ENCODE data around the gene STK32C. TPM values are rescaled to one million over a fixed set of nuclear protein-coding genes. Genes with fewer than 3 reads are reported as not detected.

The STK32C gene
- total RNA-seq, 4 donors from 2014 or later = 1.3 to 5.6 (median 4.7) TPM

DNA sequence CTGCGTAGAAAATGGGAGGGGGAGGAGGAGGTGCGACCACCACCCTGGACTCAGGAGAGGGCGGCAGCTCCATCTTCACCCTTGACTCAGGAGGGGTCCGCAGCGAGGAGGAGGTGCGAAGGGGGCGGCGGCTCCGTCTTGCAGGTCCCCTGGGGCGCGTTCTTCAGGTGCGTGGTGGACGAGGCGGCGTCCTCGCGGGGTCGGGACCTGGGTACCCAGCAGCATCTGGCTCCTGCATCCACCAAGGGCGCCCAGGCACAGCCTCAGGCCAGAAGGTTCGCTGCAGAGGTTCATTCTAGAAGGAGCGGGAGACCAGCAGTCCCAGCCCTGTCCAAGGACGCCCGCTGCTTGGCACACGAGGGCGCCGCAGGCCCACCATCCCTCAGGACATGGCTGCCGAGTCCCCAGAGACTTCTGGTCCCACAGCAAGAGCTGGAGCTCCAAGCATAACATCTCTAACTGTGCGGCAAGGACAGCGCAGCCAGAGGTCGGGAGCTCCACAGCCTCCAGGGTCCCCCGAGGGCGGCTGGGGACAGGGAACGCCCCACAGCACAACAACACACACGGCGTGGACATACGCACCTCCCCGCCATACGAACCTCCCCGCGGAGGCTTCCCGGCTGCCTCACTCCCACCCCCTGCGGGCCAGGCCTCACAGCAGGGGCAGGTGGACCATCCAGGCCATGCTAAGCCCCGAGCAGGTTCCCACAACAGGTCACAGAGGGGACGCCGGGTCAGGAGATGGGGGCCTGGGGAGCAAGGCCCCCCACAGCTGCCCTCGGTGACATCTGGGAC lies 137.8 kb downstream of the STK32C start:
- Histone ChIP-seq H3K4me1 (no peaks in the 10 kb centered on the region), H3K27ac (no peak overlapping the region), H3K4me3 (no peak overlapping the region), H3K9me3 (no peaks in the 10 kb centered on the region), H3K36me3 (no peaks in the 10 kb centered on the region), H3K27me3 (peaks cover 28% of the 10 kb centered on the region)
- TF ChIP-seq POLR2A (IDR thresholded peaks at IDR 0.05) = no peak
- no peak for TF ChIP-seq EP300 (IDR thresholded peaks at IDR 0.05)
- no peak for TF ChIP-seq CTCF (IDR thresholded peaks at IDR 0.05)
- no peak for TF ChIP-seq POLR2AphosphoS5 (IDR thresholded peaks at IDR 0.05)
- WGBS = 91% methylated on average over 7 of the region's 46 CpGs
- DNase-seq (ENCODE audit: low spot score in 2 of 2) = no peak

DNA sequence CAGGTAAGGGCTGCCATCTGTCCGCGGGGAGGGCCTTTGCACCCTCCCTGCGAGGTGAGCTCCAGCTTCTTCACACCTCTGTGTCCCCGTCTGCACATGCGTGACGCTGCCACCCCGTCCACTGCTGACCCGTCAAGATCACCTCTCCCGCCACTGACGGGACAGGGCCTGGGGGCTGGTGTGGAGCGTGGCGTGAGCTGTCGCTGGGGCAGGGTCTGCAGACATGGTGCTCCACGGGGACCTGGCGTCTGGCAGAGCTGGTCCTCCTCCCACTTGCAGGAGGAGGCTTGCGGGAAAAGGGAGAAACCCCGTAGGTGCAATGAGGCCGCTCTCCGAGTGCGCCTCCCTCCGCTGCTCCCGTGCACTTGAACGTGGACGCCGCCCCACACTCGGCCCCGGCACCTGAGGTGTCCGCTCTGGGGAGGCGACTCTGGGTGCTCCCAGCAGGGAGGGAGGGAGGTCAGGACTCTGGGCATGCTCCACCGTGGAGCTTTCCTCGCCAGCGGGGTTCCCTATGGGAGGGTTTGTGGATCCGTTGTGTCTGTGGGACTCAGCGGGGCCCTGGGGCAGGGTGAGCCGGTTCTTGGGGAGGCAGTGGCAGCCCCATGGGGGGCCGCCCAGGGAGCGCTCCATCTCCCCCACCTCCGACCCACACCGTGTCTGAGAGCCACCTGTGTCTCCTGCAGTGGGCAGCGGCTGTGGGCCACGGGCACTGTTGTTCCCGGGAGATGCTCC lies 138.6 kb downstream of the STK32C start:
- DNase-seq (ENCODE audit: low spot score in 2 of 2) = no peak
- Histone ChIP-seq H3K27me3 (peaks cover 36% of the 10 kb centered on the region), H3K4me1 (no peaks in the 10 kb centered on the region), H3K9me3 (no peaks in the 10 kb centered on the region), H3K36me3 (no peaks in the 10 kb centered on the region), H3K4me3 (no peak overlapping the region), H3K27ac (no peak overlapping the region)
- TF ChIP-seq EP300 (IDR thresholded peaks at IDR 0.05) (no peak), POLR2A (IDR thresholded peaks at IDR 0.05) (no peak), POLR2AphosphoS5 (IDR thresholded peaks at IDR 0.05) (no peak), CTCF (IDR thresholded peaks at IDR 0.05) (no peak)
- WGBS = 94% methylated on average over 7 of the region's 42 CpGs

- Histone ChIP-seq H3K36me3 (no peaks in the 10 kb centered on the region), H3K27ac (no peak overlapping the region), H3K27me3 (peaks cover 36% of the 10 kb centered on the region), H3K9me3 (no peaks in the 10 kb centered on the region), H3K4me3 (no peak overlapping the region), H3K4me1 (no peaks in the 10 kb centered on the region)
- DNase-seq (ENCODE audit: low spot score in 2 of 2) = no peak
- 84% methylated on average over 15 of the region's 28 CpGs for WGBS
- TF ChIP-seq POLR2AphosphoS5 (IDR thresholded peaks at IDR 0.05) (no peak), EP300 (IDR thresholded peaks at IDR 0.05) (no peak), CTCF (IDR thresholded peaks at IDR 0.05) (no peak), POLR2A (IDR thresholded peaks at IDR 0.05) (no peak)
These were observed 139.1 kb downstream of the STK32C start for GRCh38 chr10:132168571-132169030.

DNA sequence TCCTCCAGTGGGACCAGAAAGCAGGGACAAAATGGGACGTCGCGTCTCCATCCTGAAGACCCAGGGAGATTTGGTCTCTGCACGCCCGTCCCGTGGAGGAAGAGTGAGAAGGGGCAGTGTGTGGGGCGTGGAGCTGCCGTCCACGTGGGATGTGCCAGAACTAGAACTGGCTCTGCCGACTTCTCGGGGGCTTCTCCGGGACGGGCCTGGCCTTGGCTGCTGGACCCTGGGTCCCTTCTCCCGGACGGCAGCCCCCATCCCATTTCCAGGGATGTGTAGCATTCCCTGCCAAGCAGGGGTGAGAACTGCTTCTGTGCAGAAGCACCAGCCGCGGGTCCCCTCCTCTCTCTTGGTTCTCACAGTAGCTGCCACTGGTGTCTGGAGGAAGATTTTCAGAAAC lies 139.8 kb downstream of the STK32C start:
- H3K36me3 ChIP-seq = no peaks in the 10 kb centered on the region
- DNase-seq (ENCODE audit: low spot score in 2 of 2) = no peak
- H3K4me3 ChIP-seq = no peak overlapping the region
- H3K4me1 ChIP-seq = peaks cover 5% of the 10 kb centered on the region
- WGBS = 89% methylated on average over 14 of the region's 17 CpGs
- no peaks in the 10 kb centered on the region for H3K9me3 ChIP-seq
- H3K27ac ChIP-seq = no peak overlapping the region
- H3K27me3 ChIP-seq = peaks cover 36% of the 10 kb centered on the region
- TF ChIP-seq POLR2AphosphoS5 (IDR thresholded peaks at IDR 0.05) (no peak), POLR2A (IDR thresholded peaks at IDR 0.05) (no peak), CTCF (IDR thresholded peaks at IDR 0.05) (no peak)

- 91% methylated on average over 18 of the region's 22 CpGs for WGBS
- H3K36me3 ChIP-seq = no peaks in the 10 kb centered on the region
- TF ChIP-seq POLR2AphosphoS5 (IDR thresholded peaks at IDR 0.05) = no peak
- TF ChIP-seq EP300 (IDR thresholded peaks at IDR 0.05) = no peak
- no peak for TF ChIP-seq CTCF (IDR thresholded peaks at IDR 0.05)
- no peak for TF ChIP-seq POLR2A (IDR thresholded peaks at IDR 0.05)
- no peak for DNase-seq (ENCODE audit: low spot score in 2 of 2)
- peaks cover 9% of the 10 kb centered on the region for H3K4me1 ChIP-seq
- peaks cover 36% of the 10 kb centered on the region for H3K27me3 ChIP-seq
- no peak overlapping the region for H3K4me3 ChIP-seq
- H3K27ac ChIP-seq = no peak overlapping the region
- H3K9me3 ChIP-seq = no peaks in the 10 kb centered on the region
These were observed 140.6 kb downstream of the STK32C start for GRCh38 chr10:132167041-132167674.

Data from suprapubic skin (tissue), 4 donors.